Hepatocyte (in vitro differentiated cells): ENCODE results near the gene RANBP1.

ENCODE experiments used
- EZH2 ChIP-seq: fragments of 200-600 bp; sonication (generic); IDR thresholded peaks from 2 replicates; pipeline ENCODE4 v1.6.1; 2016; ENCODE audit warnings: antibody characterized with exemption, mild to moderate bottlenecking, borderline replicate concordance
- EZH2phosphoT487 ChIP-seq: fragments of 200-600 bp; sonication (generic); IDR thresholded peaks from one replicate; pipeline ENCODE4 v1.6.1; 2018; ENCODE audit warnings: antibody characterized with exemption, mild to moderate bottlenecking, low read depth, moderate library complexity; ENCODE audit not compliant: unreplicated experiment, severe bottlenecking
- TF ChIP-seq, protein P1 (sequence below): fragments of 200-600 bp; sonication (generic); IDR thresholded peaks from 2 replicates; pipeline ENCODE4 v1.5.1; 2016; ENCODE audit warnings: antibody characterized with exemption, mild to moderate bottlenecking; ENCODE audit not compliant: poor library complexity

DNA sequence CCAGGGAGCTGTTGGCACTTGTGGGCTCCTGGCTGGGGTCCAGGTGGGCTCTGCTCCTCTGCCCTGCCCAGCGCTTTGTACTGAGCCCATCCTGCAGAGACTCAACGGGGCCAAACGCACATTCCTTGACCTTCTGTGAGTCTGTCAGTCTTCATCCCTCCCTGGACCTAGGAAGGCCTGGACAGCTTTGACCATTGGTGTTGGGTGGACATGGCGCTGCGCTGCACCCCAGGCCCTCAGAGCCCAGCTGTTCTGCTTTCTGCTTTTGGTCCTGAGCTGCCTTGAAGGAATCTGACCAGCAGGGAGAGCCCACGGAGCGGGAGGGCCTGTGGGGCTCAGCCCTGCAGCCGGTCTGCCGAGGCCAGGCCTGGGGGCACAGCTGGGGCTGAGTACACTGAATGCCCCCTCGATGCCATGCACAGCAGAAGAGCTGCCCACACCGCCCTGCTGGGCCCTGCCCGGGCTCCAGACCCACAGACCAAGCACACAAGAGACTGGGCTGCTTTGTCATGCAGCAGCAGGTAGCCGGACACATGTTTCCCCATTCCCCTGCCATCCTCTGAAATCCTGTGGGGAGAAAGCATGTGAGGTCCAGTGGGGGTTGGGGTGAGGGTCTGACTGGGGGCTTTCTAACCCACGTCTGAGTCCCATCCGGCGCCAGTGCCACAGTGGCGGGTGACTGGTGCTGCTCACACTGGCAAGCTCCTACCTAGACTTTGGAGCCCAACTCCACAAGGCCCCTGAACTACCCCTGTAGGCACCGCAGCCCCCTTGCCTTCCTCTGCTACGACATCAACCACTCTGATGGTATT, 59.1 kb downstream of the RANBP1 start:
- TF ChIP-seq, protein P1, sequence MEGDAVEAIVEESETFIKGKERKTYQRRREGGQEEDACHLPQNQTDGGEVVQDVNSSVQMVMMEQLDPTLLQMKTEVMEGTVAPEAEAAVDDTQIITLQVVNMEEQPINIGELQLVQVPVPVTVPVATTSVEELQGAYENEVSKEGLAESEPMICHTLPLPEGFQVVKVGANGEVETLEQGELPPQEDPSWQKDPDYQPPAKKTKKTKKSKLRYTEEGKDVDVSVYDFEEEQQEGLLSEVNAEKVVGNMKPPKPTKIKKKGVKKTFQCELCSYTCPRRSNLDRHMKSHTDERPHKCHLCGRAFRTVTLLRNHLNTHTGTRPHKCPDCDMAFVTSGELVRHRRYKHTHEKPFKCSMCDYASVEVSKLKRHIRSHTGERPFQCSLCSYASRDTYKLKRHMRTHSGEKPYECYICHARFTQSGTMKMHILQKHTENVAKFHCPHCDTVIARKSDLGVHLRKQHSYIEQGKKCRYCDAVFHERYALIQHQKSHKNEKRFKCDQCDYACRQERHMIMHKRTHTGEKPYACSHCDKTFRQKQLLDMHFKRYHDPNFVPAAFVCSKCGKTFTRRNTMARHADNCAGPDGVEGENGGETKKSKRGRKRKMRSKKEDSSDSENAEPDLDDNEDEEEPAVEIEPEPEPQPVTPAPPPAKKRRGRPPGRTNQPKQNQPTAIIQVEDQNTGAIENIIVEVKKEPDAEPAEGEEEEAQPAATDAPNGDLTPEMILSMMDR, result peak; percentile 35
- TF ChIP-seq EZH2 (no peak), EZH2phosphoT487 (no peak)
